Suprapubic skin (tissue), 4 donors: ENCODE measurements around the gene TMEM109.

Experiments
- CTCF ChIP-seq, 2 donors: fragments of 200-600 bp in 1 of 2; fragments of 450-650 bp in 1 of 2; sonication (generic) in 1 of 2; IDR thresholded peaks; one replicate each; pipeline ENCODE4 v1.5.1; 2016 to 2019; ENCODE audit warnings: antibody characterized with exemption in 2 of 2, mild to moderate bottlenecking in 1 of 2, moderate library complexity in 1 of 2
- POLR2A ChIP-seq, 2 donors: fragments of 450-650 bp; IDR thresholded peaks; one replicate each; pipeline ENCODE4 v1.6.1; 2017; ENCODE audit warnings: antibody characterized with exemption in 2 of 2, mild to moderate bottlenecking in 2 of 2, moderate library complexity in 2 of 2
- POLR2AphosphoS5 ChIP-seq, 3 donors: sonication (generic); formaldehyde crosslinking; IDR thresholded peaks; one replicate each; pipeline ENCODE4 v1.6.1; 2017; ENCODE audit warnings: antibody characterized with exemption in 3 of 3

- TF ChIP-seq POLR2A (IDR thresholded peaks at IDR 0.05) (no peak), CTCF (IDR thresholded peaks at IDR 0.05) (no peak), POLR2AphosphoS5 (IDR thresholded peaks at IDR 0.05) (no peak)
These were observed 58.4 kb downstream of the TMEM109 start for GRCh38 chr11:60972182-60973030.
